HG03064 (cell line): ENCODE data around the gene ECSIT.
A peak's percentile ranks its signal among the peaks of the same experiment; 100 is the strongest.

Source experiments
- ATAC-seq: cut with Tn5 transposase; IDR thresholded peaks from one replicate; pipeline ENCODE4 v1.9.1; 2021; ENCODE audit warnings: low read depth; ENCODE audit not compliant: unreplicated experiment

Gene ECSIT

DNA sequence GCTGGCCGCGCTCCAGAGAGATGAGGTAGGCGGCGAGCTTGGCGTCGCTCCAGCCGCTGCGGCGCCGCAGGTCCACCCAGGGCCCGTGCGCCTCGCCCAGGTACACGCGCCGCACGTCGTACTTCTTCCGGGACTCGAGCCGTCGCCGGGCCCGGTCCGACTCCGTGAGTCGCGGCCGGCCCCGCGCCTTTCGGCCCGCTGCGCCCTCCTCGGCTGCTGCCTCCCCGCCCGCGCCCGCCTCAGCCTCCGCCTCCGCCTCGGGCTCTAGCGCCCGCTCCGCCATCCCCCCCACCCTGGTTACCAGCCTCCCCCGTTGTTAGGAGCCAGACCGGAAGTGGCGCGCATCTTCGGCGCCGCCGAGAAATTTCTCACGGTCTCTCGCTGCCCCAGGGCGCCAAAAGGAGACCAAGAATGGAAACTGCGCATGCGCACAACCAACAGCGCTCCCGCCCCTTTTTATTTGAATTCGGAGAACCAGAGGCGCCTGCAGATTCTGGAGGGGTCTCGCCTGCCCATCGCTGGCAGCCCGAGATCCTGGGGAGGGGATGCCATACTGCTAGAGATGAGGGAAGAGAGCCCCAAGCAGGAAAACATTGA is 23.3 kb downstream of the ECSIT start, which contains the start of gene ZNF653:
TSS of gene ZNF653 (minus strand) at position 336 of the 597 bp plus-strand sequence. CDS start at position 283, 53 bp downstream.
- peak; percentile 37 for ATAC-seq

DNA sequence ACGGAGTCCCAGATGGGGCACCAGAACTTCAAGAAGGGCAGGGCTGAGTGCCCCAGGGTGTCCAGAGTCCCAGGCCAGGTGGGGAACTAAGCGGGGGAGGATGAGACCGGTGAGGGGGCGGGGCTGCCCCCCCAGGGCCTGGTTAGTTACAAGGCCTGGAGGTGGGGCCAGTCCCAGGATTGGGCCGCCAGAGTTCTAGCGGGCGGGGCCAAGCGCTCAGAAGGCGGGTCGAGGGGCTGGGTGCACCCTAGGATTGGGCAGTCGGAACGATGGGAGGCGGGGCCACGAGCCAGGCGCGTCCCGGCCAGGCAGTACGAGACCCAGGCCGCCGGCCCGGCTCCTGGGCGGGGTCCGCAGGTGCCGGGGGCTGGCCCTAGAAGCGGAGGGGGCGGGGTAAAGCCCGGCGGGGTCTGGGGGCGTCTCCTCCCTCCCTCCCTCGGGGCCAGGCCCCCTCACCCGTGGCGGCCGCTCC is 23.9 kb downstream of the ECSIT start:
- peak; percentile 70 for ATAC-seq

DNA sequence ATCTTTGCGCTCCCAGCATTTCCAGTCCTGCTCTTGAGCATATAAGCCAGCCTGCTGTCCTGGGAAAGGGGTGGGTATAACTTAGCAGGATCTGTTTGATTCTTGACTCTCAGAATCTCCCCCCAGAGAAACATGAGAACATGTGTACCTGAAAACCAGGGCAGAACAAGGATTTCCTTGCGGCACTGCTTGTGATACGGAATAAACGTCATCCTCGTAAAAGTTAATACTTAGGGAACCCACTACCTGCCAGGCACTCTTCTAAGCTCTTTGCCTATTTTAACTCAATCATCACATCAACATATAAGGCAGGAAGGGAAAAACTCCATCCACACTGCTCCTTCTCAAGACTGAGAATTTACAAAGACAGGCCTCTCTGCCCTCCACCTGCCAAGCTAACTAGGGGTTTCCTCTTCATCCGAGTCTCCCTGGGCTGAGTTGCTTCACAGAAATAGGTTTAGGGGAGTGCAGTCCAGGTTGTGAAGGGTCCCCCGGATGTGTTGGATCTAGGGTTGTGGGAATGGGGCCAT is 24.4 kb downstream of the ECSIT start:
- no peak for ATAC-seq

DNA sequence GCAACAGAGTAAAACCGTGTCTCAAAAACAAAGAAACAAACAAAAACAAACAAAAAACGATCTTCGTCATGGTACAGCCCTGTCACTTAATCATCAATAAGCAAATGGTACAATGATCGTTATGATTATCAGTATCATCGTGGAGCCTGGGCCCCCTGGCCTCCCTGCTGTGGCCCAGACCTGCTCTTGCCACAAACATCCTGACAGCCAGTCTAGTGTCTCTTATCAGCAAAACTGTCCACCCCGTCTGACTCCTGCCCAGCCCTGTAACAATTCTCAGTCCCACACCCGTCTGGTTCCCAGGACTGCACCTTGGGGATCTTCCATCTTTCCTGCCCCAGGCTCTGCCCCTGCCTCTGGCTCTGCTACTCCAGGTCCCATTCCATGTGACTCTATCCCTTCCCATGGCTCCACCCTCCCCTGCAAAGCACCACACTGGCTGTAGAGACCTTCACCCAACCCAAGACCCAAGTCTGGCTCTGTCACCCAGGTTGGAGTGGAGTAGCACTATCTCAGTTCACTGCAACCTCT is 29.0 kb downstream of the ECSIT start:
- ATAC-seq: no peak

DNA sequence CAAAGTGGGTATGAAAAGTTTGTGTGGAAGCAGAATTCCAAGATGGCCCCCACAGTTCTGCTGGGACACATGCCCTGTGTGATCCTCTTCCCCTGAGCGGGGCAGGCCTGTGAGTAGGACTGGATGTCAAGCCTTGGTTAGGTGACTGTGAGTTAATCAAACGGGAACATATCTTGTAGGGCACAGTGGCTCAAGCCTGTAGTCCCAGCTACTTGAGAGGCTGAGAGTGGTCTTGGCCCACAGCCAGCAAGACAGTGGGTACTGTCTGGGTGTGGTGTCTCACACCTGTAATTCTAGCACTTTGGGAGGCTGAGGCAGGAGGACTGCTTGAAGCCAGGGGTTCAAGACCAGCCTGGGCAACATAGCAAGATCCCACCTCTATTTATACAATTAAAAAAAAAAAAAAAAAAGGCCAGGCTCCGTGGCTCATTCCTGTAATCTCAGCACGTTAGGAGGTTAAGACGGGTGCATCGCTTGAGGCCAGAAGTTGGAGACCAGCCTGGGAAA is 29.7 kb downstream of the ECSIT start:
- no peak for ATAC-seq

DNA sequence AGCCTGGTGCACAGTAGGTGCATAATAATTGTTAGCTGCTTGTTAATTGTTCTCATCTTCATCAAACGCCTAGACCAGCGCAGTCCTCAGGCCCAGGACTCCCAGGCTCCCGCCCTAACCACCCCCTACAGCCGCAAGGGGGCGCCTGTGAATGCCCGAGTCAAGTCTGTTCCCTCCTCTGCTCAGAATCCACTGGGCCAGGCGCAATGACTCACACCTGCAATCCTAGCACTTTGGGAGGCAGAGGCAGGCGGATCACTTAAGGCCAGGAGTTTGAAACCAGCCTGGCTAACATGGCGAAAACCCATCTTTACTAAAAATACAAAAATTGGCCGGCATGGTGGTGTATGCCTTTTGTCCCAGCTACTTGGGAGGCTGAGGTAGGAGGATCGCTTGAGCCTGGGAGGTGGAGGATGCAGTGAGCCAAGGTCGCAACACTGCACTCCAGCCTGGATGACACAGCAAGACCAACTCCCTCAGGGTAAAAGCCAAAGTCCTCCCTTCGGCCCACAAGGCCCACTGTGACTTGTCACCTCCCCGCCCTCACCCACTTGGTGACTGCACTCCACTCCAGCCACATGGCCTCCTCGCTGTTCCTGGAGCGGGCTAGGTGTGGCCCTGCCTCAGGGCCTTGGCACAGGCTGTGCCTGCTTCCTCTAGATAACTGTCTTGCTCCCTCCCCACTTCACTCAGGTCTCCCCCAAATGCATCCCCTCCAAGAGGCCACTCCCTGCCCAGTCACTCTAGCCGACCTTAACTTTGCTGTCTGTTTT is 32.4 kb downstream of the ECSIT start:
- no peak for ATAC-seq

DNA sequence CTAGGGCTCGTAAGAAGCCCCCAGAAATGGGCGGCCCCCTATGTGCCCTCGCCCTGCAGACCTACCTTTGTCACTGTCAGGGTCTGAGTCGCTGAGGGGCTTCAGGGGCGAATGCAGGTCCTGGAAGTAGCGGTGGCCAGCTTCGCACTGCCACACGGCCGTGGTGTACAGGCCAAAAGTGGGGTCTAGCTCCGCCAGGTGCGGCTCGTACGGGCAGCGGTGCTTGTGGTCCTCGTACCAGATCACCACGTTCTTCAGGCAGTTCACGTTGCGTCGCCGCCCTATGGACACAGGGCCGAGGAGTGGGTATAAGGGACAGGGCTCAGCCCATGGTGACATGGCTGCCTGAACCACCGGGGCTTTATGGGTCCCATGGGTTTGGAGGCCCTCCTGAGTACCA is 33.0 kb downstream of the ECSIT start:
- ATAC-seq: no peak

DNA sequence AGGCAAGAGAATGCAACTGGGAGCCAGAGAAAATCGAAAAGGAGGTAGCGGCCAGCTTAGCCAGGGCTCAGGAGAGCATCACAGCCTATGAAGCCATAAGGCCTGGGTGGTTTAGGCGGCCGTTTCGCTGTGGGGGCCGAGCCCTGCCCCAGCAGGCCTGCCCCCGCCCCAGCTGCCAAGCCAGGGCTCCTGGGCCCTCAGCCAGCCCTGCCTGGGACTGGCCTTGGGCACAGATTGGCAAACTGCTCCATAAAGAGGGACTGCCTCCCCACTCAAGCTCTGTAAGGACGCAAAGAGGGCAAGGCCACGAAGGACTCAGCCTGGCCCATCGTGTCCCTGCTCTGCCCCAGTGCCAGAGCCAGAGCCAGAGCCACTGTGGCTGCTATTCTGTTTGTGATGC is 33.5 kb downstream of the ECSIT start:
- ATAC-seq: no peak

DNA sequence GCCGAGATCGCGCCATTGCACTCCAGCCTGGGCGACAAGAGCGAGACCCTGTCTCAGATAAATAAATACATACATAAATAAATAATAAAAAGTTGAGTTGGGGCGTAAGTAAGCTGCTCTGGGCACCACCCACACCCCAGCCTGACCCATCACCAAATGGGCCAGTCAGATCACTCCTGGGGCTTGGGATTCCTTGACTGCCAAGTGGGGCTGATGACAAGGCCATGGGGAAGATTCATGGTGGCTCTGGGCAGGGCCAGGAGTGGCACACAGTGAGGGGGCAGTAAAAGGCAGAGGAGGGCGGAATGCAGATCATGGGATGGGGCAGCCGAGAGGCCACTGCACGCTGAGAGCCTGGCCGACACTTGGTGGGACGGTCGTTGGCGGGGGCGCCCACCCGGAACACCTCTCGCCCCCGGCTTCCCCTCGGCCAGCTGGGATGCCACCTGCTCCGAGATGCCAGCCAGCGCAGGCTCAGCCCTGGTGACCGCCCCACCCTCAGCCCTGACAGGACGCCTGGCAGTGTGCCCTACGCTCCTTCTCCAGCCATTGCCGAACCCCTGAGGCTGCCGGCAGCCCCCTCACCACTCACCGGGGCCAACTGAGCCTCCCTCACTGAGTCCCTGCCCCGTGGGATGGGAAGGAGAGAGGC is 34.2 kb downstream of the ECSIT start:
- ATAC-seq: no peak

DNA sequence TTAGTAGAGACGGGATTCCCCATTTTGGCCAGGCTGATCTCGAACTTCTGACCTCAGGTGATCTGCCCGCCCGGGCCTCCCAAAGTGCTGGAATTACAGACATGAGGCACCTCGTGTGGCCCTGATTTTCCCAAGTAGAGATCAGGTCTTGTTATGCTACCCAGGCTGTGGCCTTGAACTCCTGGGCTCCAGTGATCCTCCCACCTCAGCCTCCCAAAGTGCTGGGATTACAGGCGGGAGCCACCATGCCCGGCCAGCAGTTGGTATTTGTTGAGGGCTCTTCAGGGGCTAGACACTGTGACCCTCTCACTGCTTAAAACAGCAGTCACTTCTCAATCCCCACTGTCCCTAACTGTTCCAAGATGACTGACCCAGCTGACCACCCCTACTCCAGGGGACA is 39.6 kb downstream of the ECSIT start:
- no peak for ATAC-seq

DNA sequence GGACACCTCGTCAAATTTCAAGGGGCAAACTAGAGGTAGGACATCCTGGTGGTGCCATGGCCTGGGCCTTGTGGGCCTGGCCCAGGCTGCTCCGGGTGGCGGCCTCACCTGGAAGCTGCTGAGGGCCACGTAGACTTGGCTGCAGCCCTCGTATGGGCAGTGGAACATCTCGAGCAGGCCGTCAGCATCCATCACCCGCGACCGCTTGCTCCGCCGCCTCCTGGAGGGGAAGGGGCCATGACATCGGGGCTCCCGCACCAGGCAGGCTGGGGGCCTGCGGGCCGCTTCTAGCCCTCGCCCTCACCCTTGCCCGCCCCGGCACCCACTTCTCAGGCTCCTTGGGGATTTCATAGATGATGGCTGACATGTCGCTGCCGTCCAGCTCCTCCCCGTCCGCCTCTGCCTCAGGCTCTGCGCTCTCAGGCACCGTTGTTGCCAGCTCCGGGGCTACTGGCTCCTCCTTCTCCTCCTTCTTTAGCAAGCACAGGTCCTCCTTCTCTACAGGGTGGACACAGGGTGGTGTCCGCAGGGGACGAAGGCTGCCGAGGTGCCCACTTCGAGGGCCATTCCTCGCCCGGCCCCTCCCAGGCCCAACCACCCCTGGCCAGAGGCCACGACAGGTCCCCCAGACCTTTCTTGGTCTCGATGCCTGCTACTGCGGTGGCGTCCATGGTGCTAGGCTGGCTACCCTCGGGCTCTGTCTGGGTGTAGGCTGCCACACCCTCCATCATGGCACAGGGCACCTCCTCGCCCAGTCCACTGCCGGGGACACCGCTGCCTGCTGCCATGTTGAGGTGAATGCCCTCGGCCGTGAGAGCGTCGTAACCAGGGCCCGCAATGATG is 42.1 kb downstream of the ECSIT start:
- ATAC-seq: no peak

DNA sequence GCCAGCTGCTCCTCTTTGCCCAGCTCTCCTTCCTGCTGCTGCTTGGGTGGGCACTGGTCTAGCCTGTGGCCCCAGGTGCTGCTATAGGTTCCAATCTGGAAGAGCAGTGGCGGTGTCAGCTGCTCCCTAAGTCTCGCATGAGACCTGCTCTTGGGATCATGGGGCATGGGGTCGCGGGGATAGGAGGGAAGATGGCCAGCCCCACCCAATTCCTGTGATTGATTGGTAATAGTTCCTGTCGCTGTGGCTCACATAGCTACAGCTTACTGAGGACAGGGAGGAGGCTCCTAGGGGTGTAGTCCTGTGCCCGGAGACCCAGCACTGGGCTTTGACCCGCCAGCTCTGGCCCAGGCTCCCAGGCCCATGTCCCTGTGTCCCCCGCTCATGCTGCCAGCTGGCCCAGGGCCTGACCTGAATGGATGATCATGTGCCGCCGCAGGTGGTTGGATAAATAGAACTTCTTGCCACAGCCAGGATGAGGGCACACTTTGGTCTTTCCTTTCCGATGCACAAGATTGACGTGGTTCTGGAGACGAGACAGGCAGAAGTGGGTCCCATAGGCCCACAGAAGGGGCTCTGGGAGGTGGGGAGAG is 43.6 kb downstream of the ECSIT start:
- no peak for ATAC-seq

DNA sequence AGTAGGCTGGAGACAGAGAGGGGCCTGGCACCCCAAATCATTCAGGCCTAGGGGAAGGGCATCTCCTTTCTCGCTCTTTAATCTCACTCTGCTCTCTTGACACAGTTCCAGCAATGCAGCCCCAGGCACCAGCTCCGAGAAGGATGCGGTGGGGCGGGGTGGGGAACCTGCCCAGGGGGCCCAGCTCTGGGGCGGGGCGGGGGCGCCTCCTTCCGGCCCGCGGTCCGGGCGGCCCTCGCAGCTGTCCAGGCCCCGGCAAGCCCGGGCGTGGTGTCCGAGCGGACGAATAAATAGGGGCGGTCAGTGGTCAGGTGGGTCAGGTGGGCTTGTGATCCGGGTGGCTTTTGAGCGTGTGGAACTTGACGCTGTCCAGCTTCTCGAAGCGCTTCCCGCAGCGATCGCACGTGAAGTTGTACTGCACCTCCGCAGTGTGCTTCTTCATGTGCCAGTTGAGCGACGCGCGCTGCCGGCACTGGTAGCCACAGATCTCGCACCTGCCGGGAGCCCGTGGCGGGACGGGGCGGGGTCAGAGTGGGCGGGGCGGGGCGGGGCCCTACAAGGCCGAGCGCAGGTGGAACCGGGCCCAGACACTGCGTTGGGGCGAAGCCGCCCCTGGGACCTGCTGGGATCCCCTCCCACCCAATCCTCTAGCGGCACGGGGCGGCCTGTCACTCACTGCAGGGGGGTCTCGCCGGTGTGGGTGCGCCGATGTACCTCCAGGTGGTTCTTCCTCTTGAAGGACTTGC is 45.4 kb downstream of the ECSIT start:
- ATAC-seq: no peak

DNA sequence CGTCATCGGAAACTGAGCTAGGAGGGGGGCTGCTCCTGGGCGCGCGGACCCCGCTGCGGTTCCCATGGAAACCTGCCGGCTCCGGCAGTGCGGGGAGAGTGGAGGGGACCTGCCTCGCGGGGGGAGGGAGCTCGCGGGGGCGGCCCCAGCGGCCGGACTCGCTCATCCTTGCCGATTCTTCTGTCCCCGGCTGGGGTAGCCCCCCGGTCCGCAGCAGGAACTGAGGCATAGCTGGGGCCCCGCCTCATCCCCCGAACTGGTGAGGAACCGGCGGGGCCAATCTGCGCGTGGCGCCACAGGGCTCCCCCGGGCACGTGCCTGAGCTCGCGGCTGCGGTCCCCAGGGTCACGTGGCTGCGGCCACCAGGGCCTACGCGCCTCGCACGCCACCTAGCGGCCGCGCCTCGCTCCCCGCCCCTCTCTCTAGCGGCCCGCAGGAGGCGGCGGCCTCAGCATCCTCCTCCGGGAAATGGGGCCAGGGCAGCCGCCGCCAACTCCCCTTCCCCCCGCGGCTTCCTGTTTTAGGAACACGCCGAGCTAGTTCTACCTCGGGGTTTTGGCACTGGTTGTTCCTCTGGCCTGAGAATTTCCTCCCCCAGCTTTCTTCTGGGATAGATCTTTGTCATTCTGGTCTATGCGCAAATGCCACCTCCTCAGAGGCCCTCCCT is 46.4 kb downstream of the ECSIT start:
- ATAC-seq: peak; percentile 35

DNA sequence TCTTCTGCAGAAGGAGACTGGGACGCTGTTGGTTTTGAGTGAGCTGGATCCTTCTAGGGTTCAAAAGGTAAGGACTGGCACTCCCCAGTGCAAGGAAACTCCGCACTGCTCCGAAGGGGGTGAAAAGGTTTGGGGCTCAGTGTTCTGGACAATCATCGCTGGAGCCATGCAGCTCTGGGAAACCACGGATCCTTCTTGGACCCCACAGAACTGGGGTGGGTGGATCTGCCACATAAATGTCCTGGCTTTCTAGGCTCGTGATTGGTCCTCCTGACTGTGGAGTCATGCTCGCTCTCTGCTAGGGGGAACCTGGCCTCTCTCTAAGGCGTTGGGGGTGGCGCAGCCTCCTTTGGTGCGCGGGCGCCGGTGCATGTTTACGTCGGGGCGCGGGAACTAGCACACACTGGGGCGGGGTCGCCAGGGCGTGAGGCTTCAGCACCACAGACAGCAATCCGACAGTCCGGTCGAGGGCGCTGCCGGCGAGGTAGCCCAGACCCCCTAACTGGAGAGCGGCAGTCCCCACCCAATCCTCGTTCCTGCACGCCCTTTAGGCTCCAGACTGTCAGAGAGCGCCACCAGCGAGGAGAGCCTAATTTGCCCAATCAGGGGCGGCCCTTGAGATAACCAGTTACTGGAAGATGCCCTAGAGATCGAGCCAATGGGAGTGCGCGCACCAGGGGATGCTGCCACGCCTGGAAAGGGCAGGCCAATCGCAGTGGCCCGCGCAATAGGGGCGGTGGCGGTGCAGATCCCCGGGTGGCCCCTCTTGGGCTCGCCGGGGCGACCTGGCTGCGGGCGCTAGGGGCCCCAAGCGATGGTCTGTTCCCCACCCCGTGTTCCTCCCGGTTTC is 47.2 kb downstream of the ECSIT start:
- peak; percentile 52 for ATAC-seq

DNA sequence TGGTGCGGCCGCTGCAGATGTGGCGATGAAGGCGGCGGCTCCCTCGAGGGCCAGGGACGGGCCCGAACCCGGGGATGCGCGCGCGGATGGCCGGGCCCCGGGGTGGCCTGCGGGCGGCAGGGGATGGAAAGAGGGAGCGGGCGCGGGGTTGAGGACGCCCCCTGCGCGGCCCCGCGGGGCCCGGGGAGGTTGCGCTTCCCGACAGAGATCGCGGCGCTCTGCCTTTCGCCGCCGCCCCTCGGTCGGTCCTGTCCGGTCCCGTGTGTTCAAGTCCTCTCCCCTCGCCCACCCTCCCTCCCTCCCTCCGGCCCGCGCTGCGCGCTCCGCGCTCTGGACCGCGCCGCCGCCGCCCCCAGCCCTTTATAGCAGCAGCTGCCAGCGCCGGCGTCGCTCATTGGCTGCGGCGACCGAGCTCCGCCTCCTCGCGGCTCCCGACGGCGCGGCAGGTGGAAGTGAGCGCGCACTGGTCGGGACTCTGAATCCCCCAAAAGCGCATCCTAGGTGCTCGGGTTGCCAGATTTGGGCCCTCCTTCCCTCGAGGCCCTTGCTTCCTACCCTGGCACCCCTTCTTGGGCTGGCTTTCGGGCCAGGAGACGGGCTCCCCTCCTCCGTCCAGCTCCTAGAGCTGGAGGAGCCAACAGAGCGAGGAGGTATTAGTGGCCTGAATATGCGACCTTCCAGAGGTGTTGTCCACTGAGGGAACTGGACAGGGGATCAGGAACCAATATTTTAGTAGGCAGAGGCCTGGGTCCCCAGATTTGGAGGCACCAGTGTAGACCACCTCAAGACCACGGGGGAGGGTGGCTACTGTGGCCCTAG is 48.0 kb downstream of the ECSIT start, which contains the start of gene ELAVL3:
TSS of gene ELAVL3 (minus strand) at position 332 of the 819 bp plus-strand sequence. CDS start 438 bp downstream, outside the sequence.
- ATAC-seq: no peak
